KMS-11 (cell line): ENCODE results near the gene ITM2C.

Experiments
- H2AFZ ChIP-seq: fragments of 200-600 bp; sonication (generic); 2 replicates; pipeline ENCODE4 v1.6.1; 2016; ENCODE audit warnings: antibody characterized with exemption, mixed run types, low read depth
- H3K27ac ChIP-seq: fragments of 200-600 bp; sonication (generic); 2 replicates; pipeline ENCODE4 v1.6.1; 2016; ENCODE audit warnings: mild to moderate bottlenecking, mixed run types
- H3K27me3 ChIP-seq: fragments of 200-600 bp; sonication (generic); 2 replicates; pipeline ENCODE4 v1.6.1; 2017; ENCODE audit warnings: mild to moderate bottlenecking, low read depth, mixed run types, moderate library complexity; ENCODE audit not compliant: insufficient read depth
- H3K36me3 ChIP-seq: fragments of 200-600 bp; sonication (generic); 2 replicates; pipeline ENCODE4 v1.6.1; 2017; ENCODE audit warnings: mild to moderate bottlenecking, mixed run types; ENCODE audit not compliant: insufficient read depth
- H3K4me1 ChIP-seq: fragments of 200-600 bp; sonication (generic); 2 replicates; pipeline ENCODE4 v1.6.1; 2016; ENCODE audit warnings: mild to moderate bottlenecking, low read depth, mixed run types; ENCODE audit not compliant: poor library complexity, severe bottlenecking
- H3K4me2 ChIP-seq: fragments of 200-600 bp; sonication (generic); 2 replicates; pipeline ENCODE4 v1.7.0; 2016; ENCODE audit warnings: mild to moderate bottlenecking, mixed run types
- H3K4me3 ChIP-seq: fragments of 200-600 bp; sonication (generic); IDR thresholded peaks from 2 replicates; pipeline ENCODE4 v1.6.1; 2017; ENCODE audit warnings: low read depth, low read length, mixed read lengths; ENCODE audit not compliant: insufficient read depth
- H3K79me2 ChIP-seq: fragments of 200-600 bp; sonication (generic); 2 replicates; pipeline ENCODE4 v1.6.1; 2016; ENCODE audit warnings: low read depth, mixed run types; ENCODE audit not compliant: insufficient read depth
- H3K9ac ChIP-seq: fragments of 200-600 bp; sonication (generic); 2 replicates; pipeline ENCODE4 v1.6.1; 2016; ENCODE audit warnings: mild to moderate bottlenecking, mixed run types
- H4K20me1 ChIP-seq: fragments of 200-600 bp; sonication (generic); 2 replicates; pipeline ENCODE4 v1.6.1; 2016; ENCODE audit warnings: mild to moderate bottlenecking, mixed run types; ENCODE audit not compliant: insufficient read depth
- CTCF ChIP-seq: fragments of 200-600 bp; sonication (generic); conservative IDR thresholded peaks from 2 replicates; pipeline ENCODE4 v1.6.1; 2017; ENCODE audit warnings: low read depth, mild to moderate bottlenecking, antibody characterized with exemption, low read length, moderate library complexity, mixed read lengths

ITM2C gene

GRCh38 chr2:230927711-230928341, 63.1 kb downstream of the ITM2C start:
- TF ChIP-seq CTCF = no peak

More at GRCh38 chr2:230927711-230928341, 63.1 kb downstream of the ITM2C start:
- Histone ChIP-seq H3K27ac (peak overlapping the region; percentile 99), H3K36me3 (no peaks in the 10 kb centered on the region), H3K9ac (peak overlapping the region; percentile 72; the same call in 1 of the 2 replicates), H2AFZ (peak overlapping the region; percentile 45; the same call in 1 of the 2 replicates), H3K27me3 (no peaks in the 10 kb centered on the region), H4K20me1 (no peaks in the 10 kb centered on the region), H3K79me2 (no peaks in the 10 kb centered on the region), H3K4me2 (peak overlapping the region; percentile 53; the same call in 1 of the 2 replicates), H3K4me3 (no peak overlapping the region), H3K4me1 (peaks cover 63% of the 10 kb centered on the region)
